GM19455 (cell line): ENCODE results near the gene GZMA.

Experiments used
- ATAC-seq: cut with Tn5 transposase; IDR thresholded peaks from one replicate; pipeline ENCODE4 v1.9.1; 2021; ENCODE audit not compliant: unreplicated experiment

Gene GZMA

DNA sequence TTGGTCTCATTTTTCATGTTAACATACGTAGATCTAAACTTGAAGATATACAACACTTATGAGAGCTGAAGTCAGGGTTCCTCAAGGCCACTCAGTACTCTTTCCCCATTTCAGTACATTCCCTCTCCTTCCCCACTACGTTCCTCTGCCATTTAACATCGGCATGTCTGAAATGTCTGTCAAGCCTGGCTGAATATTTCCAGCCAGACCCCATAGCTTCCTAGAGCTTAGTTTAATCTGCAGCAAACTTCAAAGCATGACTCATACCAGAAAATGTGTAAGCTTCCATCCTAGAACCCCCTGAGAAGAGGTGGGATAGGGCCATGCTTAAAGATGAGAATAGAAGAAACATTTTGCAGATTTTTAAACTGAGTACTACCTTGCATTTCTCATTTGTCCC lies 6.2 kb downstream of the GZMA start:
- ATAC-seq = no peak

DNA sequence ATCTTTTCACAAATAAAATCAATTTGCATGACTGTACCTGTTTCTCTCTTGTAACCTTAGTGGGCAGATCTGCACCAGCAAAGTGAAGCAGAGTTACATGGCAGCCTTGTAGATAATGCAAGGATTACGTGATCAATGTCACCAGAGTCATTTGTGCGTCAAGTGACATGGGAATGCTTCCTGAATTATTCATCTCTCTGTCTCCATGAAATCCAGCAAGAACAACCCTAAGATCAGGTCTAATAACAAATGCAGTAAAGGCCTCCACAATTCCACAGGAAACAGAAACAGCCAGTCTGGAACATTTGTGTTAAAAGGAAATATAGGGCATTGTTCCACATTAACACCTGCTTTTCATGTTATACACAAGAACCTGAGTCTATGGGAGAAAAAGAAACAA lies 7.8 kb downstream of the GZMA start:
- ATAC-seq = no peak

DNA sequence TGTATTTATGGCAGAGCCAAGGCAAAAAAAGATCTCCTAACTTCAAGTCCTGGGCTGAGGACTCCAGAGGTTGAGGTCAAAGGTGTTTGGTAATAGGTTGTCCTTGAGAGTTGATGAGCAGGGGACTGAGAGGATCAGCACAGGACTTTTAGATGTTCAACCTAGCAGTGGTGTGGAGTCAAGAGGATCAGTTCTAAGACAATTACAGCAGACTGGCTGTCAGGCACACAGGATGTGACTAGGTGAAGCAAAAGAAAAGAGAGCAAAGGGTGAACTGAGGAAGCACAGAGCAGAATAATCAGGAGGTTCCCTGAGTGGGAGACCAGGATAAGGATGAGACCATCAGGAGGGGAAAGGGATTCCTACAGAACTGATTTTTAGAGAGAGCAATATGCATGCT lies 10.9 kb downstream of the GZMA start:
- ATAC-seq = no peak

DNA sequence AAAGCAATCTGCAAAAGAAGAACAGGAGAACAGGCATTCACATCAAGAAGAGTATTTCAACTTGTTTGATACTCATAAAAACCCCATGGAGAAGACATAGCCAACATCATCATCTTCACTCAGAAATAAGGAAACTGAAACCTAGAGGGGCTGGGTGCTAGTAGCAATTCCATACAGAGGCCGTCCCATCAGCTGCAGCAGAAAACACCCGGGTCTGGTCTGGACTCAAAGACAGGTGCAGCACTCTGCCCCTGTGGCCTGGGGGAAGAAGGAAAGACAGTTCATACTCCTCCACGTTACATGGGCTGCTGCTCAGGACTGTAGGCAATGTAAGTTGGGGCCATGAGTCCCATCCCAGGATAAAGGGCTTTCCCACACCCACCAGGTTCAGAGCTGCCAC lies 11.6 kb downstream of the GZMA start:
- no peak for ATAC-seq

DNA sequence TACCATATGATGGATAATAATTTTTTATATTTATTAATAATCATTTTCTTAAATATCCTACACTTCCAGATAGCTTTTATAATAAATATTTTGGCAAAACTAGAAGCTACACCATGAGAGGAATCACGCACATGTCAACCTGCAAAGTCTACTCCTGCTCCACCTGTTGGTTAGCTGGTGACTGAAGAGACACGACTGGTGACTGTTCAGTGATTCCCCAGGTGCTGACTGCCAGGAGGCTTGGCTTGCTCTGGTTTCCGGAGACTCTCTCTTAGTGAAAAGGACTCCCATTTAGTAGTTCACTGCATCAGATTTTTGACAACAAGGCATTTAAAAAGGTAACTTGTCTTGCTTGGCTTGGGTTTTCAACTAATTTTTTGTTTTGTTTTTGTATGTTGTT lies 20.9 kb downstream of the GZMA start:
- ATAC-seq = no peak

DNA sequence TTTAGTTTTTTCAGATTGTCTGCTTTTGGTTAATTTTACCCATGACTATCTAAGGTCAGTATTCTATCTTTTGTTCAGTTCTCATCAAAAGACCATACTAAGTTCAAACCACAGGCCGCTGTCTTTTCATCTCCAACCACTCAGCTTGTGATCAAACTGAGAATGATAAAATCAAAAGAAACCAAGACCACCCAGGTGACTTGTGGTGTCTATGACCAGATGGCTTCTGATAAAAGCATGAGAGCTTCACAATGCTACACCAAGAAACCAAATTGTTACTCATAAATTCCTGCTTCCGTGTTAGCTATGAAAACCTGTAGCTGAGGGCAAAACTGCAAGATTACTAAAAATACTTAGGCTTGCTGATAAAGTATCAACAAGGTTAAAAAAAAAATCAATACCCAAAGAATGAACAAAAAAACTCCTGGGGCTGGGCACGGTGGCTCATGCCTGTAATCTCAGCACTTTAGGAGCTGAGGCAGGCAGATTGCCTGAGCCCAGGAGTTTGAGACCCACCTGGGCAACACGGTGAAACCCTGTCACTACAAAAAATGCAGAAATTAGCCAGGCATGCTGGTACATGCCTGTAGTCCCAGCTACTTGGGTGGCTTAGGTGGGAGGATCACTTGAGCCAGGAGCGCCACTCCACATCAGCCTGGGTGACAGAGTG lies 31.7 kb downstream of the GZMA start:
- ATAC-seq = no peak

DNA sequence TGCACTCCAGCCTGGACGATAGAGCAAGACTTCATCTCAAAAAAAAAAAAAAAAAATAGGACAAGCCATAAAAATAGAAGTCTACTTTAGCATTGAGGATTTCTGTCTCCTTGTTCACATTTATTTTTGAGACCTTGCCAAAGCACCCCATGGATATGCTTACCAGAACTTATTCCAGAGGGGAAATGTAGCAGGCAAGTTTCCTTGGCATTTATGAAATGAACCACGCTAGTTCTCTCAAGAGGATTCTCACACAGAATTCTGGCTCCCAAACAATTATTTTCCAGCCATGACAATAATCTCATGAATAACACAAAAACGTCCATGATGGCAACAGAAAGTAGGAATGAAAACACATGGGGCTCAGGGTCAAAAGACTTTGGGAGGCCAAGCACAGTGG lies 34.1 kb downstream of the GZMA start:
- ATAC-seq = no peak

DNA sequence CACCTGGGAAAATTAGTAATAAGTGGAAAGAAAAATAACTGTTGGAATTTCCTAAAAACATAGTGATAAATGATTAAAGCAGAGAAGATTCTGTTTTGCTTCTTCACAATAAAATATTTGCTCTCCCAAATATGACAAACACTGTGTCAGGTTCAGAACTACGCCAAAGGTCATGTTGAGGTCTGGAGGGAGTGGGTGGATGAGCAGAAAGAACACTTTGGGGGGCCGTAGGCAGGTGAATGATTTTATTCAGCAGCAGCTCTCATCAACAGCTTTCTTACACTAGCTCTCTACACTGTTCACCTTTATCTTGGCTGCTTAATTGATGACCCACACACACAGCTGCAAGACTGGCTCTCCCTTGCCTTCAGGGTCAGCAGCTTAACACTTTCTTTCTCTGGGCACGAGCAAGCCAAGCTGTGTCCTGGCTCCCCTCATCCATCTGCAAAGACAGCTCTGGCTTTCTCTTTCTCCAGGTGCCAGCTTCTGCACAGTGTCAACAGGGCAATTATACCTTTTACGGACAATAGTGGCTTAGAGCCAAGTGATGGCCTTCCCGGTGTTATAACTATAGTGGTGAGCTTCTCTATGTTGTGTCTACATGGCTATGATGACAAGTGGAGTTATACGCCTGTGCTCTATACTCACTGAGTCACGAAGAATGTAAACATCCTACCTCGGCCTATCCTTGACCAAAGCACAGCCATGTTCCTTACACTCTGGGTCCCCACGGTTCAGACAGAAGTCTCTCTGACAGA lies 38.6 kb downstream of the GZMA start:
- ATAC-seq = no peak

DNA sequence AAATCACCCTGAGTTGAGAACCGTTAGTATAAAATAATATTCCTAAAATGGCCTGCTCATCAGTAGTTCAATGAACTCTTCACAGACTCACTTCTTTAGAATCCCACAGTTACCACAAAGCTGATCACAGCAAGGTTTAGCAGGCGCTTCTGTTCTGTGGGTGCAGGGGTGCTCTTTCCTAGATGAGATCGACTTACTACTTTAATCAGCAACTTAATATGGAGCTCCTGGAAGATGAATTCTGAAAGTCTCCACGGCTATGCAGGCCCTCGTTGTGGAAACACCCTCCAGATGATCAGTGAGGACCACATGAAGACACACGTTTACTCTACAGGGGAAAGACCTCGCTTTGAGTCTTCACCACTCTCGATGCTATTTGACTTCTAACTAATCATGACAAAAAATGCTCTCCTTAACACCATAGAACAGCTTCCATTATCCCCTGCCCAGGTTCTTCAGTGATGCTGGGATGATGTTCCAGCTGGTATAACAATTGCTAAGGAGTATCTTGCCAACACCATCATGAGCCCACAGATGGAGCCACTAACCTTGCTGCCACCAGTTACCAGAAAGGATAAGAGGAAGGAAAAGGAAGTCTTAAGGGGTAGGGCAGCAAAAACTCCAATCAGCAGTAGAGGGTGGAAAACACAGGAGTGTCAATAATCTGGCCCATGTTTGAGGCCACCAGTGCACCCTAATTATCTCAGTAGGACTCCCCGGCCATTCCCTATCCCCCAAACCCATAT lies 39.7 kb downstream of the GZMA start:
- ATAC-seq = no peak

DNA sequence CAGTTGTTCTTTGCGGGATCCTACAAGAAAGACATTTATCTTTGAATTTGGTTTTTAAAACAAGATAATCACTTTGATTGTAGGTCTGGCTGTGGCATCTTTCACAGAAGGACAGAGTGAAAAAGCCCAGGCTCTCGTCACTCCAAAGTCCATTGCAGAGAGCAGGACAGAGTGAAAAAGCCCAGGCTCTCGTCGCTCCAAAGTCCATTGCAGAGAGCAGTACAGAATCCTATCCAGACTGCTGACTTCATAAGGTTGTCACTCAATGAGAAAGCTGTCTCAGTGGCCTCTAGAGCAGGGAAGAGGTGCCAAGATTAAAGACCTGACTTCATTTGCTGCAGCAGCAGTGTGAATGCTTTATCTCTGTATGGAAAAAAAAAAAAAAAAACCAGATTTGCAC lies 41.2 kb downstream of the GZMA start:
- ATAC-seq = no peak

DNA sequence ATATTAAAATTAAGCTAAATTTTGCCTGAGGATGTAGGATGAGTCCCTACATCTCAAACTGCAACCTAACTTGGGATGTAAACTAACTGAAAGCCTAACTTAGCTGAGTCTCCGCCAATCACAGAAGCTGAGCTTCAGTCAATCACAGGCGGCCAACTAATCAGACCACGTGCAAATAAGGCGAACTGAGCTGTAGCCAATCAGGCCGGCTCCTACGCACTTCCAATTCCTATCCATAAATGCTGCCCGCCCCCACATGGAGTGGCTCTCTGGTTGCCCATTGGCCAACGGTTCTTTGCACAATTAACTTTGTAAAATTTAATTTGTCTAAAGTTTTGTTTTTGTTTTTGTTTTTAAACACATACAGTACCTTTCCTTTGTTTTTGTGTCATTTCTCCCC lies 43.6 kb downstream of the GZMA start:
- ATAC-seq = no peak

DNA sequence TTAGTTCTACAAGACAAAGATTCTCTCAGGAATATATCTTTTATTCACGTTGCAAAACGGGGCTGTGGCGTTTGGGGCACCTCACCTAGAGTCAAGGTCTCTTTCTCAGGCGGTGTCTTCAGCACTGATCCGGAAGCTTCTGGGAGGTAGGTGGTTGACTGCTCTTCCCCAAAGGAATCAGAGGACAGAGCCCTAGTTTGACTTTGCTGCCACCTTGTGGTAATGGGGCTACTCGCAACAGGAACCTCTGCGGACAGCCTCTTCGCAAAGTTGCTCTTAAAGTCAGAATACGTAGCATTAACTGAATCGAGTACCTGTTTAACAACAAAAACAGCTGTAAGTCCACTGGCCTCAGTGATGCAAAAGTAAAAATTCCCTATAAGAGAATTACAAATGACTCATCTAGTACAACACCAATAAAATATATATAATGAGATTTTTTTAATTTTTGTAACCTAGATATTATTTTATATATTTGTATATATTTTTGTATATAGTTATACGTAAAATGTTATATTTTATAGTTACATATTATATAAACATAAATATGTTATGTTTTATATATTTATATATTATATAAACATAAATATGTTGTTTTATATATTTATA lies 44.2 kb downstream of the GZMA start:
- ATAC-seq = no peak

DNA sequence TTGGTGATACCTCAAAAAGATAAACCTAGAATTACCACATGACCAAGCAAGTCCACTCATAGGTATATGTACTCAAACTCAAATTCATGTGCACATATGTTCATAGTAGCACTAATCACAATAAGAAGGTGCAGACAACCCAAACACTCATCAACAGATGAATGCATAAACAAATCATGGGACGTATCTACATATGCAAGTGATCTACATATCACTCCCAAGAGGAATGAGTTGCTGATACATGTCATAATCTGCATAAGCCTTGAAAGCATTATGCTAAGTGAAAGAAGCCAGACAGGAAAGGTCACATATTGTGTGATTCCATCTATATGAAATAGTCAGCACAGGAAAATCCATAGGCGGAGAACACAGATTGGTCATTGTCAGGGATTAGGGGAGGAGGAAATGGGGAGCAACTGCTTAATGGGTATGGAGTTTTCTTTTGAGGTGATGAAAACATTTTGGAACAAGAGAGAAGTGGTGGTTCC lies 46.9 kb downstream of the GZMA start:
- ATAC-seq = no peak

DNA sequence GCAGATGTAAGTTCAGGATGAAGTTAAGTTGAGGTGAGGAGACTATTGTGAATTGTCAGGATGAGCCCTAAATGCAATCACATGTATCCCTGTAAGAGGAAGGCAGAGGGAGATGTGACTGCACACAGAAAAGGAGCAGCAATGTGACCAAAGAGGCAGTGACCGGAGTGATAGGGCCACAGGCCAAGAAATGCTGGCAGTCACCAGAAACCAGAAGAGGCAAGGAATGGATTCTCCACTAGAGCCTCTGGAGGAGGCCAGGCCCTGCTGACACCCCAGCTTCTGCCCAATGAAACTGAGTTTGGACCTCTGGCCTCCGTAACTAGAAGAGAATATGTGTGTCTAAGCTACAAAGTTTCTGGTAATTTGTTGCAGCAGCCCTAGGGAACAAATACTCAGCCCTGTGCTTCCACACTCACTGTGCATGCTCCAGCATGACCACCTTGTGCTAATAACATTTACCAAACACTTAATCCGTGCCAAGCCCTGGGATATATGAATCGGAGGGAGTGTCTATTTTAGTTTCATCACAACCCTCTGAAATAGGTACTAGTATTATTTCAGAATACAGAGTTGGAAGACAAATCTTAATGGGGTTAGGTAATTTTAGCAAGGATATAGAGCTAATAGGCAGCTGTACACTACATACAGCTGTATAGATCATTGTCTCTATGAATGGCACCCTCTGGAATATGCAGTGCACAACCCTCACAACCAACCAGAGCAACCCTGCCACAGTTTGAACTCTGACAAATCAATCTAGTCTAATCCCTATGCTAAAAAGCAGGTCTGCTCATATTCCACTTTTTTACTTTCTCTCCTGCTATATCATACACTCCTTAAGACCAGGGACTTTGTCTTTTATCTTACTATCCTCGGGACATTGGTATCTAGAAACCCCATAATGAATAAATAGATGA lies 49.7 kb downstream of the GZMA start:
- ATAC-seq = no peak

DNA sequence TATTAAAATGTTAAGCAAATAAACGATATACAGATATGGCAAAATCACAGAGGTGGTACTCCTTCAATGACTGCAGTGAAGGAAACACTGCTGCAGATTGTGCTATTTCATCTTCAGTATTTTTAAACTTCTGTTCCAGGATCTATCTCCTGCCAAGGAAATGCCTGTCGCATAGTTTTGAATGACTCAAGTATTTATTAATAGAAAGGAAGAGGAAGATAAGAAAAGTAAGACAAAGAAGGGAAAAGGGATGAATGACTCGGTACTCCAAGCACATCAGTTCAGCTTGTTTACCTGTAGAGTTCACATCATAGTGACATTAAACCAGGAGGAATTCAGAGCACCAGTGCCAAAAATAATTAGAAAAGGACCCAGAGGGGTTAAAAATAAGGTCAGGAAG lies 52.4 kb downstream of the GZMA start:
- ATAC-seq = no peak
